Epithelial cell of esophagus (primary cell): ENCODE measurements around the gene ZNF565.
A peak's percentile ranks its signal among the peaks of the same experiment; 100 is the strongest.

ENCODE experiments used
- DNase-seq: peaks from one replicate; pipeline ENCODE4 v3.0.0; 2010; ENCODE audit warnings: low read depth
- H3K4me3 ChIP-seq: 2 replicates; pipeline ENCODE4 v1.5.1; 2011; ENCODE audit warnings: mild to moderate bottlenecking, low read length, control low read depth
- CTCF ChIP-seq: IDR thresholded peaks from 2 replicates; pipeline ENCODE4 v1.5.1; 2011; ENCODE audit warnings: low read depth, mild to moderate bottlenecking, low read length, control low read depth, inconsistent platforms; ENCODE audit not compliant: insufficient read depth; ENCODE audit errors: missing control alignments

ZNF565 gene

GRCh38 chr19:36160821-36161596, 53.5 kb downstream of the ZNF565 start:
- no peak for TF ChIP-seq CTCF
- DNase-seq = peak; percentile 32
- H3K4me3 ChIP-seq = no peak overlapping the region

- TF ChIP-seq CTCF = no peak
- DNase-seq = no peak
- H3K4me3 ChIP-seq = no peak overlapping the region
Observed at GRCh38 chr19:36153126-36153525, 61.3 kb downstream of the ZNF565 start.

- no peak within 1 kb of the TSS for H3K4me3 ChIP-seq
- TF ChIP-seq CTCF = no peak
- no peak for DNase-seq
Observed at GRCh38 chr19:36152352-36153091, 61.9 kb downstream of the ZNF565 start, which contains the start of gene COX7A1. COX7A1 (minus strand) TSS chr19:36152447; CDS start chr19:36152407, 40 bp downstream.

GRCh38 chr19:36152019-36152351, 62.5 kb downstream of the ZNF565 start:
- H3K4me3 ChIP-seq = no peak overlapping the region
- DNase-seq = no peak
- TF ChIP-seq CTCF = no peak

- no peak for TF ChIP-seq CTCF
- no peak overlapping the region for H3K4me3 ChIP-seq
- DNase-seq = no peak
Observed at GRCh38 chr19:36151144-36152018, 63.1 kb downstream of the ZNF565 start.

GRCh38 chr19:36150586-36150985, 63.9 kb downstream of the ZNF565 start:
- no peak overlapping the region for H3K4me3 ChIP-seq
- no peak for TF ChIP-seq CTCF
- no peak for DNase-seq
